ENCODE measurements around the gene FARP1.

Gene FARP1

GRCh38 chr13:98393873-98394272, 251.0 kb downstream of the FARP1 start:
- Histone ChIP-seq H3K4me1 (ENCODE audit: control insufficient read depth, insufficient read depth, low read length) (no peaks in the 10 kb centered on the region; the same call in 1 of the 2 replicates), H3K9me3 (ENCODE audit: control insufficient read depth, insufficient read depth, low read depth, low read length) (no peaks in the 10 kb centered on the region), H3K36me3 (ENCODE audit: control insufficient read depth in 2 of 2, insufficient read depth in 1 of 2, low read length in 2 of 2) (peaks cover 0 to 24% of the 10 kb centered on the region in 2 experiments; a peak in 2 of 3 replicates), H3K4me3 (ENCODE audit: low read depth, low read length) (no peak overlapping the region), H3K27ac (ENCODE audit: extremely low read depth, low read depth, low read length) (no peak overlapping the region)
- no peak for TF ChIP-seq ZNF600 (tag by site-specific recombination; IDR thresholded peaks at IDR 0.05)
- no peak for TF ChIP-seq ZNF157 (tag by site-specific recombination; IDR thresholded peaks at IDR 0.05)
- no peak for TF ChIP-seq ZNF341 (tag by site-specific recombination; IDR thresholded peaks at IDR 0.05; ENCODE audit: low read depth)
- TF ChIP-seq ZNF248 (tag by site-specific recombination; IDR thresholded peaks at IDR 0.05): no peak
- TF ChIP-seq ZNF548 (tag by site-specific recombination; IDR thresholded peaks at IDR 0.05): no peak
- TF ChIP-seq BCL11A (tag by site-specific recombination; IDR thresholded peaks at IDR 0.05; ENCODE audit: low read depth): no peak
- no peak for TF ChIP-seq ZNF654 (tag by site-specific recombination; IDR thresholded peaks at IDR 0.05; ENCODE audit: low read depth)
- TF ChIP-seq SP2 (tag by site-specific recombination; IDR thresholded peaks at IDR 0.05): no peak
- no peak for TF ChIP-seq ZNF114 (tag by site-specific recombination; IDR thresholded peaks at IDR 0.05)
- TF ChIP-seq TSHZ1 (tag by site-specific recombination; IDR thresholded peaks at IDR 0.05; ENCODE audit: borderline replicate concordance): no peak
- no peak for TF ChIP-seq KLF1 (tag by site-specific recombination; IDR thresholded peaks at IDR 0.05)
- no peak for TF ChIP-seq ZNF302 (tag by site-specific recombination; IDR thresholded peaks at IDR 0.05; ENCODE audit: low read depth)
- TF ChIP-seq ZNF211 (tag by site-specific recombination; IDR thresholded peaks at IDR 0.05; ENCODE audit: low read depth): no peak
- no peak for TF ChIP-seq ZNF76 (tag by site-specific recombination; IDR thresholded peaks at IDR 0.05; ENCODE audit: borderline replicate concordance, low read depth)
- TF ChIP-seq ZEB2 (tag by site-specific recombination; IDR thresholded peaks at IDR 0.05): no peak
- no peak for TF ChIP-seq ZNF629 (tag by site-specific recombination; IDR thresholded peaks at IDR 0.05)
- TF ChIP-seq SCRT1 (tag by site-specific recombination; IDR thresholded peaks at IDR 0.05; ENCODE audit: borderline replicate concordance): no peak
- ChIA-PET CTCF (no interaction called here), POLR2A (no interaction called here)

DNA sequence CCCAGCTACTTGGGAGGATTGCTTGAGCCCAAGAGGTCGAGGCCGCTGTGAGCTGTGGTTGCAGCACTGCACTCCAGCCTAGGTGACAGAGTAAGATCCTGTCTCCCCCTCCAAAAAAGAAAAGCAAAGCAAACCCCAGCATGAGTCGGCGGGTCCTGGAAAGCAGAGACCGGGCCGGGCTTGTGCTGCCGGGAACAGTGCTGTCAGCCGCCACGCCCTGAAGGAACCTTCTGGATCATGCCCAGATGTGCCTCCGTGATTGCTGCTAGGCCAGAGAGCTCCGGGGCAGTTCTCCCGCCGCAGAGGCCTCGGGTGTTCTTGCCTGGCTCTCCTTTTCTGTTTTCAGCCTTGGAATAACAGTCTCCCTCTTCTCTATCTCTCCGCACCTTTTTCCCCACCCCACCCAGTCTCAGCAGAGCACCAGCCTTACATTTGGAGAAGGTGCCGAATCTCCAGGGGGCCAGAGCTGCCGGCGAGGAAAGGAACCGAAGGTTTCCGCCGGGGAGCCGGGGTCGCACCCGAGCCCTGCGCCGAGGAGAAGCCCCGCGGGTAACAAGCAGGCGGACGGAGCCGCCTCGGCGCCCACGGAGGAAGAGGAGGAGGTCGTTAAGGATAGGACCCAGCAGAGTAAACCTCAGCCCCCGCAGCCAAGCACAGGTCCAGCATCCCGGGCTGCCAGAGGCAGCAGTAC, 252.1 kb downstream of the FARP1 start:
- no peak overlapping the region for H3K4me3 ChIP-seq (ENCODE audit: low read depth, low read length)
- H3K36me3 ChIP-seq (ENCODE audit: control insufficient read depth in 2 of 2, insufficient read depth in 1 of 2, low read length in 2 of 2): peaks cover 0 to 21% of the 10 kb centered on the region in 2 experiments; a peak in 2 of 3 replicates
- ChIA-PET POLR2A (no interaction called here), CTCF (interaction anchor here (0.6 kb wide), 1 partner anchor 782 kb away, joined by 3 read pairs; no protein-coding TSS in a partner anchor)
- H3K27ac ChIP-seq (ENCODE audit: extremely low read depth, low read depth, low read length): no peak overlapping the region
- no peaks in the 10 kb centered on the region; the same call in 1 of the 2 replicates for H3K4me1 ChIP-seq (ENCODE audit: control insufficient read depth, insufficient read depth, low read length)
- H3K9me3 ChIP-seq (ENCODE audit: control insufficient read depth, insufficient read depth, low read depth, low read length): no peaks in the 10 kb centered on the region
- TF ChIP-seq ZNF426 (tag by site-specific recombination; IDR thresholded peaks at IDR 0.05): no peak
- TF ChIP-seq ZNF664 (tag by site-specific recombination; IDR thresholded peaks at IDR 0.05): no peak
- TF ChIP-seq IKZF3 (tag by site-specific recombination; IDR thresholded peaks at IDR 0.05): no peak
- TF ChIP-seq, protein P1, sequence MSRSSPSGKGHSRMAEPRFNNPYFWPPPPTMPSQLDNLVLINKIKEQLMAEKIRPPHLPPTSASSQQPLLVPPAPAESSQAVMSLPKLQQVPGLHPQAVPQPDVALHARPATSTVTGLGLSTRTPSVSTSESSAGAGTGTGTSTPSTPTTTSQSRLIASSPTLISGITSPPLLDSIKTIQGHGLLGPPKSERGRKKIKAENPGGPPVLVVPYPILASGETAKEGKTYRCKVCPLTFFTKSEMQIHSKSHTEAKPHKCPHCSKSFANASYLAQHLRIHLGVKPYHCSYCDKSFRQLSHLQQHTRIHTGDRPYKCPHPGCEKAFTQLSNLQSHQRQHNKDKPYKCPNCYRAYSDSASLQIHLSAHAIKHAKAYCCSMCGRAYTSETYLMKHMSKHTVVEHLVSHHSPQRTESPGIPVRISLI (tag by site-specific recombination; IDR thresholded peaks at IDR 0.05): no peak
- TF ChIP-seq SP2 (tag by site-specific recombination; IDR thresholded peaks at IDR 0.05): no peak
- no peak for TF ChIP-seq TCF7L2 (IDR thresholded peaks at IDR 0.05; ENCODE audit: borderline replicate concordance, low read depth, low read length)
- no peak for TF ChIP-seq ZNF404 (tag by site-specific recombination; IDR thresholded peaks at IDR 0.05)
- TF ChIP-seq ZNF214 (tag by site-specific recombination; IDR thresholded peaks at IDR 0.05; ENCODE audit: borderline replicate concordance): no peak
- TF ChIP-seq, protein P2, sequence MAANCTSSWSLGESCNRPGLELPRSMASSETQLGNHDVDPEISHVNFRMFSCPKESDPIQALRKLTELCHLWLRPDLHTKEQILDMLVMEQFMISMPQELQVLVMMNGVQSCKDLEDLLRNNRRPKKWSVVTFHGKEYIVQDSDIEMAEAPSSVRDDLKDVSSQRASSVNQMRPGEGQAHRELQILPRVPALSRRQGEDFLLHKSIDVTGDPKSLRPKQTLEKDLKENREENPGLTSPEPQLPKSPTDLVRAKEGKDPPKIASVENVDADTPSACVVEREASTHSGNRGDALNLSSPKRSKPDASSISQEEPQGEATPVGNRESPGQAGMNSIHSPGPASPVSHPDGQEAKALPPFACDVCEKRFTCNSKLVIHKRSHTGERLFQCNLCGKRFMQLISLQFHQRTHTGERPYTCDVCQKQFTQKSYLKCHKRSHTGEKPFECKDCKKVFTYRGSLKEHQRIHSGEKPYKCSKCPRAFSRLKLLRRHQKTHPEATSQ (tag by site-specific recombination; IDR thresholded peaks at IDR 0.05): no peak
- TF ChIP-seq ZBTB6 (tag by site-specific recombination; IDR thresholded peaks at IDR 0.05): no peak
- TF ChIP-seq ZNF510 (tag by site-specific recombination; IDR thresholded peaks at IDR 0.05; ENCODE audit: insufficient replicate concordance): no peak
- no peak for TF ChIP-seq ZIC2 (tag by site-specific recombination; IDR thresholded peaks at IDR 0.05)
- no peak for TF ChIP-seq ZNF157 (tag by site-specific recombination; IDR thresholded peaks at IDR 0.05)
- TF ChIP-seq GLIS1 (tag by site-specific recombination; IDR thresholded peaks at IDR 0.05): no peak
- no peak for TF ChIP-seq ZBTB17 (tag by site-specific recombination; IDR thresholded peaks at IDR 0.05)
